CD14-positive monocyte (primary cell): ENCODE results near the gene NRG3. TPM values are rescaled to one million over a fixed set of nuclear protein-coding genes. Genes with fewer than 3 reads are reported as not detected.

Source experiments
- DNase-seq, 3 donors: peaks; one replicate each; pipeline ENCODE4 v3.0.0-alpha.2; 2011 to 2022
- H2AFZ ChIP-seq: 2 replicates; pipeline ENCODE4 v1.6.0; 2012; ENCODE audit warnings: mild to moderate bottlenecking, low read depth, low read length, inconsistent platforms; ENCODE audit not compliant: insufficient read depth, poor library complexity, severe bottlenecking
- H3K27ac ChIP-seq, 2 donors: 1 replicate in 1 of 2; 2 replicates in 1 of 2; pipeline ENCODE4 v1.5.1; 2012 to 2013; ENCODE audit warnings: low read length in 2 of 2, control low read depth in 1 of 2, inconsistent platforms in 1 of 2, low read depth in 1 of 2, mild to moderate bottlenecking in 1 of 2
- H3K27me3 ChIP-seq, 2 donors: one replicate each; pipeline versions ENCODE4 v1.6.0 to v1.6.1; 2011 to 2013; ENCODE audit warnings: low read length in 2 of 2; ENCODE audit not compliant: control insufficient read depth in 2 of 2, insufficient read depth in 2 of 2
- H3K36me3 ChIP-seq, 2 donors: replicated peaks in 1 of 2; 1 replicate in 1 of 2; 2 replicates in 1 of 2; pipeline versions ENCODE4 v1.5.1 to v1.6.1; 2012 to 2013; ENCODE audit warnings: low read length in 2 of 2, control low read depth in 1 of 2, inconsistent platforms in 1 of 2, mild to moderate bottlenecking in 1 of 2; ENCODE audit not compliant: insufficient read depth in 2 of 2, control insufficient read depth in 1 of 2
- H3K4me1 ChIP-seq, 2 donors: 1 replicate in 1 of 2; 2 replicates in 1 of 2; pipeline versions ENCODE4 v1.5.1 to v1.6.1; 2012 to 2013; ENCODE audit warnings: low read length in 2 of 2, control low read depth in 1 of 2, inconsistent platforms in 1 of 2, mild to moderate bottlenecking in 1 of 2, moderate library complexity in 1 of 2; ENCODE audit not compliant: insufficient read depth in 2 of 2, control insufficient read depth in 1 of 2
- H3K4me2 ChIP-seq: replicated peaks from 2 replicates; pipeline ENCODE3; 2012; ENCODE audit warnings: low read length, moderate library complexity, mild to moderate bottlenecking; ENCODE audit not compliant: poor library complexity, severe bottlenecking; ENCODE audit errors: extremely low read depth
- H3K4me3 ChIP-seq, 3 experiments: fragments of 200-600 bp in 1 of 3; sonication (generic) in 1 of 3; replicated peaks in 1 of 3; 1 replicate in 2 of 3; 2 replicates in 1 of 3; pipeline ENCODE4 v1.5.1; 2011 to 2013; ENCODE audit warnings: low read length in 3 of 3, mild to moderate bottlenecking in 3 of 3, control low read depth in 2 of 3, low read depth in 2 of 3, inconsistent platforms in 1 of 3, moderate library complexity in 1 of 3
- H3K79me2 ChIP-seq: 2 replicates; pipeline ENCODE4 v1.6.0; 2012; ENCODE audit warnings: mild to moderate bottlenecking, control low read depth, inconsistent platforms, low read length, moderate library complexity; ENCODE audit not compliant: insufficient read depth
- H3K9ac ChIP-seq: 2 replicates; pipeline ENCODE4 v1.6.0; 2017; ENCODE audit warnings: low read length, mild to moderate bottlenecking; ENCODE audit not compliant: insufficient read depth, poor library complexity, severe bottlenecking
- H3K9me3 ChIP-seq, 2 donors: replicated peaks in 1 of 2; 1 replicate in 1 of 2; 2 replicates in 1 of 2; pipeline versions ENCODE4 v1.5.1 to v1.6.1; 2012 to 2013; ENCODE audit warnings: low read length in 2 of 2, control low read depth in 1 of 2; ENCODE audit not compliant: control insufficient read depth in 1 of 2, insufficient read depth in 1 of 2
- H4K20me1 ChIP-seq: 2 replicates; pipeline ENCODE4 v1.6.0; 2012; ENCODE audit warnings: mild to moderate bottlenecking, low read length, control low read depth, moderate library complexity; ENCODE audit not compliant: insufficient read depth
- H3K27ac Mint-ChIP-seq, 7 donors: one replicate each; pipeline ENCODE4 v1.8.0; 2020; ENCODE audit warnings: mild to moderate bottlenecking in 7 of 7, mixed read lengths in 7 of 7, moderate library complexity in 6 of 7, inconsistent platforms in 2 of 7
- H3K27me3 Mint-ChIP-seq, 3 donors: one replicate each; pipeline ENCODE4 v1.8.0; 2021 to 2022; ENCODE audit warnings: low read depth in 3 of 3, mild to moderate bottlenecking in 3 of 3, mixed read lengths in 3 of 3, moderate library complexity in 3 of 3, inconsistent platforms in 1 of 3
- H3K36me3 Mint-ChIP-seq, 2 donors: one replicate each; pipeline ENCODE4 v1.8.0; 2020; ENCODE audit warnings: mixed read lengths in 2 of 2, inconsistent platforms in 1 of 2, mild to moderate bottlenecking in 1 of 2
- H3K4me1 Mint-ChIP-seq: one replicate; pipeline ENCODE4 v1.8.0; 2020; ENCODE audit warnings: mild to moderate bottlenecking, mixed read lengths
- H3K4me3 Mint-ChIP-seq, 2 donors: one replicate each; pipeline ENCODE4 v1.8.0; 2020; ENCODE audit warnings: mild to moderate bottlenecking in 2 of 2, mixed read lengths in 2 of 2, moderate library complexity in 1 of 2
- H3K9me3 Mint-ChIP-seq, 7 donors: one replicate each; pipeline ENCODE4 v1.8.0; 2020 to 2022; ENCODE audit warnings: mixed read lengths in 7 of 7, mild to moderate bottlenecking in 6 of 7, moderate library complexity in 6 of 7, inconsistent platforms in 2 of 7
- WGBS: methylation state at CpG from one replicate; pipeline ENCODE4 v1.1.5; 2013; ENCODE audit warnings: missing lambda C conversion rate; ENCODE audit not compliant: insufficient coverage; 5-methylcytosine and 5-hydroxymethylcytosine counted together
- intact Hi-C, 2 donors: fragments of 100-400 bp; cut with micrococcal nuclease; formaldehyde crosslinking; loops; one replicate each; pipeline versions ENCODE4 v1.15.0 to v1.15.1; 2023
- polyA plus RNA-seq, 3 donors: library from polyadenylated mRNA; depleted of rRNA in 1 of 3; unstranded in 2 of 3; stranded (reverse) in 1 of 3; fragments of 300-500 nt in 2 of 3; fragments of >200 nt in 1 of 3; fragmentation: Illumina TruSeq in 2 of 3; gene quantifications; 1 replicate in 2 of 3; 2 replicates in 1 of 3; pipeline ENCODE4 v1.2.3, GENCODE V29; 2012 to 2021
- TF ChIP-seq, protein P1 (sequence below): fragments of 200-600 bp; IDR thresholded peaks from one replicate; pipeline ENCODE4 v1.8.0; 2022; ENCODE audit warnings: antibody characterized with exemption, mild to moderate bottlenecking

NRG3 gene
- polyA plus RNA-seq, 3 donors = not detected

DNA sequence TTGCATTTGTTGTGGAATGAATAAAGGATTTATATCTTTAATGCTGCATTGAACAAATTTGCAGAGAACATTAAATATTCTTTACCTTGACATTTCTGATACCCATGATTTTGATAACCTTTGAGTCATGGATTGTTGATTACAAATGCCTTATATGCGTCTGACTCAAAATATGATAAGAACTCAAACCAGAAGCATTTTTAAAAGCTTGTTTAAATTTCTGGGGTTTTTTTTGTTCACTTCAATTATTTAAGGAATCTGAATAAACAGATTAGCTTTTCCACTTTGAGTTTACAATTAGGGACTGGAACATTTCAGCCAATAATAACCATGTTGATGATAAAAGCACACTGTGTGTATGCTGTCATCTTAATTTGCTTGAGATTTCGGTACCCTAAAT lies 253.5 kb downstream of the NRG3 start:
- H3K36me3 Mint-ChIP-seq = no peaks in the 10 kb centered on the region
- intact Hi-C loops = no loop called here
- WGBS = 90% methylated on average over 1 of the region's 2 CpGs

DNA sequence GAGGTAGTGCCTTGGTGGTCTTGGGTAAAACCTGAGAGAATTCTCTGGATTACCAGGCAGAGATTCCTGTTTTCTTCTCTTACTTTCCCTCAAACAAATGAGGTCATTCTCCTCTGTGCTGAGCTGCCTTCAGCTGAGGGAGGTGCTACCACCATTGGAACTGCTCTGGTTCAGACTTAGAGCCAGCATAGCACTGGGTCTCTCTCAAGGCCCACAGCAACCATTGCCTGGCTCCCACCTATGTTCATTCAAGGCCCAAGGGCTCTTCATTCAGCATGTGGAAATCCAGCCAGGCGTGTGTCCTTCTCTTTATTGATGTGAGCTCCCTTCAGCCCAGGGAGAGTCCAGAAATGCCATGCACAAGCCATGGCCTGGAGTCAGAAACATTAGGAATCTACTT lies 261.1 kb downstream of the NRG3 start:
- DNase-seq = no peak
- no peaks in the 10 kb centered on the region for H3K79me2 ChIP-seq
- H3K27ac Mint-ChIP-seq = no peak overlapping the region
- WGBS = 86% methylated on average over 1 of the region's 1 CpG
- no peaks in the 10 kb centered on the region for H4K20me1 ChIP-seq
- H3K27me3 ChIP-seq = no peaks in the 10 kb centered on the region
- H3K36me3 ChIP-seq = no peaks in the 10 kb centered on the region
- no peaks in the 10 kb centered on the region for H3K36me3 Mint-ChIP-seq
- TF ChIP-seq, protein P1, sequence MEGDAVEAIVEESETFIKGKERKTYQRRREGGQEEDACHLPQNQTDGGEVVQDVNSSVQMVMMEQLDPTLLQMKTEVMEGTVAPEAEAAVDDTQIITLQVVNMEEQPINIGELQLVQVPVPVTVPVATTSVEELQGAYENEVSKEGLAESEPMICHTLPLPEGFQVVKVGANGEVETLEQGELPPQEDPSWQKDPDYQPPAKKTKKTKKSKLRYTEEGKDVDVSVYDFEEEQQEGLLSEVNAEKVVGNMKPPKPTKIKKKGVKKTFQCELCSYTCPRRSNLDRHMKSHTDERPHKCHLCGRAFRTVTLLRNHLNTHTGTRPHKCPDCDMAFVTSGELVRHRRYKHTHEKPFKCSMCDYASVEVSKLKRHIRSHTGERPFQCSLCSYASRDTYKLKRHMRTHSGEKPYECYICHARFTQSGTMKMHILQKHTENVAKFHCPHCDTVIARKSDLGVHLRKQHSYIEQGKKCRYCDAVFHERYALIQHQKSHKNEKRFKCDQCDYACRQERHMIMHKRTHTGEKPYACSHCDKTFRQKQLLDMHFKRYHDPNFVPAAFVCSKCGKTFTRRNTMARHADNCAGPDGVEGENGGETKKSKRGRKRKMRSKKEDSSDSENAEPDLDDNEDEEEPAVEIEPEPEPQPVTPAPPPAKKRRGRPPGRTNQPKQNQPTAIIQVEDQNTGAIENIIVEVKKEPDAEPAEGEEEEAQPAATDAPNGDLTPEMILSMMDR = no peak
- intact Hi-C loops = no loop called here
- H3K4me1 Mint-ChIP-seq = no peaks in the 10 kb centered on the region
- H2AFZ ChIP-seq = no peak overlapping the region
- no peaks in the 10 kb centered on the region for H3K4me1 ChIP-seq
- H3K9me3 ChIP-seq = peaks cover 0 to 4% of the 10 kb centered on the region in 2 donors
- H3K4me3 ChIP-seq = no peak overlapping the region
- peaks cover 0 to 8% (median 5%) of the 10 kb centered on the region in 7 donors for H3K9me3 Mint-ChIP-seq
- H3K27me3 Mint-ChIP-seq = peaks cover 0 to 1% (median 0%) of the 10 kb centered on the region in 3 donors
- H3K4me3 Mint-ChIP-seq = no peak overlapping the region
- no peak overlapping the region for H3K27ac ChIP-seq
- no peak overlapping the region for H3K9ac ChIP-seq
- no peak overlapping the region for H3K4me2 ChIP-seq

More for the DNA sequence above, 253.5 kb downstream of the NRG3 start:
- Histone ChIP-seq H3K9ac (no peak overlapping the region), H2AFZ (no peak overlapping the region), H3K4me1 (no peaks in the 10 kb centered on the region), H3K79me2 (no peaks in the 10 kb centered on the region), H3K4me2 (no peak overlapping the region), H3K36me3 (no peaks in the 10 kb centered on the region), H4K20me1 (no peaks in the 10 kb centered on the region), H3K27me3 (no peaks in the 10 kb centered on the region), H3K9me3 (no peaks in the 10 kb centered on the region), H3K27ac (no peak overlapping the region), H3K4me3 (no peak overlapping the region)
- peaks cover 0 to 1% (median 0%) of the 10 kb centered on the region in 3 donors for H3K27me3 Mint-ChIP-seq
- peaks cover 0 to 2% (median 1%) of the 10 kb centered on the region in 7 donors for H3K9me3 Mint-ChIP-seq
- H3K4me3 Mint-ChIP-seq = no peak overlapping the region
- no peak for DNase-seq
- TF ChIP-seq, protein P1 = no peak
- H3K27ac Mint-ChIP-seq = no peak overlapping the region
- H3K4me1 Mint-ChIP-seq = no peaks in the 10 kb centered on the region
